KOPT-K1 (cell line): ENCODE results near the gene SPNS1.
"Not testable (repeated sequence)": the region's sequence is repeated elsewhere in the genome, so short reads cannot be mapped to it uniquely, and the experiment has no call there.

Experiments
- H3K27ac ChIP-seq: fragments of 200-600 bp; sonication (generic); 2 replicates; pipeline ENCODE4 v1.5.1; 2016; ENCODE audit warnings: antibody characterized with exemption, mild to moderate bottlenecking, low read depth, low read length; ENCODE audit not compliant: poor library complexity, severe bottlenecking
- H3K36me3 ChIP-seq: fragments of 200-600 bp; sonication (generic); 2 replicates; pipeline ENCODE4 v1.5.1; 2017; ENCODE audit warnings: antibody characterized with exemption, mild to moderate bottlenecking, low read length, moderate library complexity; ENCODE audit not compliant: insufficient read depth
- H3K9me3 ChIP-seq: fragments of 200-600 bp; sonication (generic); 2 replicates; pipeline ENCODE4 v1.5.1; 2017; ENCODE audit warnings: antibody characterized with exemption, low read length, mild to moderate bottlenecking; ENCODE audit not compliant: insufficient read depth, poor library complexity, severe bottlenecking

The SPNS1 gene

GRCh38 chr16:28998837-28999236, 24.3 kb downstream of the SPNS1 start:
- no peaks in the 10 kb centered on the region for H3K36me3 ChIP-seq
- H3K27ac ChIP-seq: peak overlapping the region; percentile 41
- no peaks in the 10 kb centered on the region for H3K9me3 ChIP-seq

DNA sequence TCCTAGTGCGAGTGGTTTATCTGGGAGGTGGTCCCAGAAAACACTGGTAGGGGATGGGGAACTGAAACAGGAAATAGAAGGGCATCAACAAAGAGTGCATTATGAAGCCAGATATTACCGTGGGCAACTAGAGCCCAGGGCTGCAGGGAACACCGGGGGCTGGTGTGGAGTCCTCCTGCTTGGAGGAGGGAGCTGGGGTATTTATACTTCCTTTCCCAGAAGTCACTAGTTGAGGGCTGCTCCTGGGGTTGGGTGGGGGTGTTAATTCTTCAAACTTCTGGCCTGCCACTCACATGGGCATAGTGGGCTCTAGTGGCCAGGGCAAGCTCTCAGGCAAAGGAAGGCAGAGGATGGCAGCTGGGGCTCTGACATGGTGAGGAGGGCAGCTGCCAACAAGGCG, 25.0 kb downstream of the SPNS1 start:
- no peaks in the 10 kb centered on the region for H3K36me3 ChIP-seq
- peak overlapping the region; percentile 41 for H3K27ac ChIP-seq
- no peaks in the 10 kb centered on the region for H3K9me3 ChIP-seq

DNA sequence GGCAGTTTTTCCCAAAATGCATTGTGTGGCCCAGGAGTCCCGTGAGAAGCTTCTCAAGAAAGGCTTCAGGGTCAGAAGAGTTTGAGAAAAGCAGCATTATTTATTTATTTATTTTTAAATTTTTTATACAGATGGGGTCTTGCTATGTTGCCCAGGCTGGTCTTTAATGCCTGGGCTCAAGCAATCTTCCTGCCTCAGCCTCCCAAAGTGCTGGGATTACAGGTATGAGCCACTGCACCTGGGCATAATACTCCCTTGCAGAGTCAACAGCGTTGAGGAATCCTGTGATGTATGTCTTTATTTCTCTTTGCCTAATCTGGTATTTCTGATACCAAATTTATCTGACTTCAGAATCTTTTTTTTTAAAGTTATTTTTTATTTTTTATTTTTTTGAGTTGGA, 25.4 kb downstream of the SPNS1 start:
- Histone ChIP-seq H3K9me3 (no peaks in the 10 kb centered on the region), H3K36me3 (no peaks in the 10 kb centered on the region), H3K27ac (peak overlapping the region; percentile 41)

GRCh38 chr16:29004496-29005139, 30.0 kb downstream of the SPNS1 start:
- not testable (repeated sequence) for H3K36me3 ChIP-seq, H3K9me3 ChIP-seq
- peak overlapping the region; percentile 9 for H3K27ac ChIP-seq

DNA sequence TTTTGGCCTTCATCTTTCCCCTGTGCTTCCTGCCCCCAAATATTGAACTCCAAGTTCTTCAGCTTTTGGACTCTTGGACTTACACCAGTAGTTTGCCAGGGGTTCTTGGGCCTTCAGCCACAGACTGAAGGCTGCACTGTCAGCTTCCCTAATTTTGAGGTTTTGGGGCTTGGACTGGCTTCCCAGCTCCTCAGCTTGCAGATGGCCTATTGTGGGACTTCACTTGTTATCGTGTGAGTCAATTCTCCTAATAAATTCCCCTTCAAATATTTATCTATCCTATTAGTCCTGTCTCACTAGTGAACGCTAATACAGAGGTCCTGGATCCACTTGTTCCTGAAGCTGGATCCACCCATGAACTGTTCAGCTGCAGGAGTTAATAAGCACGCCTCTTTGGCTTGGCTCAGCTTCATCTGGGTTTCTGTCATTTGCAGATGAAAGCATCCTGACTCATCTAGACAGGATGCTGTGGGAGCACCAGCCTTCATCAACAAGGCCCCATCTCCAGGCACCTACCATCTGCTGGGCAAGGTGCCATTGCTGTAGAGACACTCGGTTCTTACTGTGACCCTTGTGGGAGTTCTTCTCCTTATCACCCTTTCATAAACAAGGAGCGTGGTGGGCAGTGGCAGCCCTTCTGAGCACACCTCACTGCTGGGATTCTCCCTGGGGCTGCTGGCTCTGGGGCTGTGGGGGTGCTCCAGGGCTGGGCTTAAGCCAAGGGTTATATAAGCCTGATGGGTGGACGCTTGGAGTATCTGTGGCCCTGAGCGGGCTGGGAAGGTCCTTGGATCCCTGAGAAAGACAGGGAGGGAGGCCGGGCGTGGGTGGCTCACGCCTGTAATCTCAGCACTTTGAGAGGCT, 33.4 kb downstream of the SPNS1 start:
- Histone ChIP-seq H3K9me3 (no peaks in the 10 kb centered on the region), H3K27ac (peak overlapping the region; percentile 94), H3K36me3 (no peaks in the 10 kb centered on the region)

DNA sequence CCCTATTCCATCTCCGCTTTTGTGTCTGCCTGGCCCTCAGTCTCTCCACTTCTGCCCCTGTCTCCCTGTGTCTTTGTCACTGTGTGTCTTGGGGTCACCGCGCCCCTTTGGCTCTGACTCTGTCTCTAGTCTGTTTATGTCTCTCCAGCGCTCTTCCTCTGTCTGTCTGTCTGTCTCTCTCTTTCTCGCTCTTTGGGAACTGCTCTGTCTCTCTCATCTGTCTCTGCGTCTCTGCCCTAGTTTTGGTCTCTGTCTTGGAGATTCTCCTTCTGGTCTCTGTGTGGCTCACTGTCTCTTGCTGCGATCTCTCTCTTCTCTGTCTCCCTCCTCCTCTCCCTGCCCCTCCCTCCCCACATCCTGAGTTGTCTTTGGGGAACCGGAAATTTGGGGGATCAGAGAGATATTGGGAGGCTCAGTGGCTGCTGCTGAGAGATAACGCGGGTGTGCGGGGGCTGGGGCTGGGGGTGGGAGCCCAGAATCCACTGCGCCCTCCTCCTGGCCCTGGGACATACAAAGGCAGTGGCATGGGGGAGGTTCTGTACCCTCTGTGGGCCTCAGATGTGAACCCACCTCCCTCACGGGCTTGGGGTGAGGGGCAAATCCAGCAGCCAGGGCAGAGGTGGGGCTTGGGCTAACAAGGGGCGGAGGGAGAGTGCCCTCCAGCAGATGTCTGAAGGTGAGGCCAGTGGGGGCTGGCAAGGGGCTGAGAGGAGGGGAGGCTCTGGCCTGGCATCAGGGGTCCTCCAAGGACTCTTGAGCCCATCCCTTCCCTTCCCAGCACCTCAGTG, 34.7 kb downstream of the SPNS1 start:
- Histone ChIP-seq H3K36me3 (no peaks in the 10 kb centered on the region), H3K9me3 (no peaks in the 10 kb centered on the region), H3K27ac (peak overlapping the region; percentile 94)

- Histone ChIP-seq H3K27ac (peak overlapping the region; percentile 94), H3K36me3 (no peaks in the 10 kb centered on the region), H3K9me3 (no peaks in the 10 kb centered on the region)
Measured at GRCh38 chr16:29009838-29010166, 35.2 kb downstream of the SPNS1 start.

DNA sequence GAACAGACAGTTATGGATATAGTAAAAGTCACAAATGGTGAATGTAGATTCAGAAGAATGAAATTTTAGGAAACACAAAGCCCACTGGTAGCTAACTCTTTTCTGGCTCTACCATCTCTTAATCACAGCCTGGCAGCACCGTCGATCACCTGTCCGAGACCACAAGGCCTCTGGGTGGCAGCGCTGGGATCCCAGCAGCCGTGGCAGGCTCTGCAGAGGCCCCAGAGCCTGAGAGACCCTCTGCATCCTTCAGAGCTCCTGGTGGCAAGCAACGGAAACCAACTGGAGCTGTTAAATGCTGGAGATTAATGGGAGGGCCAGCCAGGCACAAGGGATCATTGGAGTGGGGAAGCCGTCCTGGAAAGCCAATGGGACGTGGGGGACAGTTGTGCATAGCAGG, 36.5 kb downstream of the SPNS1 start:
- no peaks in the 10 kb centered on the region for H3K36me3 ChIP-seq
- H3K9me3 ChIP-seq: no peaks in the 10 kb centered on the region
- H3K27ac ChIP-seq: peak overlapping the region; percentile 94

GRCh38 chr16:29011851-29012250, 37.3 kb downstream of the SPNS1 start:
- Histone ChIP-seq H3K36me3 (no peaks in the 10 kb centered on the region), H3K27ac (peak overlapping the region; percentile 94), H3K9me3 (no peaks in the 10 kb centered on the region)

DNA sequence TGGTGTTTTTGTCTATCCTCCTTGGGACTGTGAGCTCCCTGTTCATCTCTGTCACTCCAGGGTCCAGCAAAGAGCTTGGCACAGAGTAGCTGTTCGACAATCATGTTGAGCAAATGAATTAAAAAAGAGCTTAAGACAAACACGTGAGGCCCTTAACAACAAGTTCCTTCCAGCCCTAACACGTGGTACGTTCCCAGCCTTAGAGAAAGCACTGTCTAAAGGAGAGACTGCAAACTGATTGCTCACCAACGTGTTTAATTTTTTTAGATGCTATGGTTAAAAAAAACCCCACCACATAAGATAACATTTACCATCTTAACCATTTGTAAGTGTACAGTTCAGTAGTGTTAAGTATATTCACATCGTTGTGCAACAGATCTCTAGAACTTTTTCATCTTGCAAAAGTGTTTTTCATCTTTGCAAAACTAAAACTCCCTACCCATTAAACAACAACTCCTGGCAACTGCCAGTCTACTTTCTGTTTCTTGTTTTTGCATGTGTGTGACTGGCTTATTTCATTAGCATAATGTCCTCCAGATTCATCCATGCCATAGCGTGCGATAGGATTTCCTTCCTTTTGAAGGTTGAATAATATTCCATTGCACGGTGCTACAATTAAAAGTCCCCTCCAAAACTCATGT, 38.5 kb downstream of the SPNS1 start:
- no peaks in the 10 kb centered on the region for H3K36me3 ChIP-seq
- H3K27ac ChIP-seq: peak overlapping the region; percentile 94
- no peaks in the 10 kb centered on the region for H3K9me3 ChIP-seq

GRCh38 chr16:29014561-29015069, 40.0 kb downstream of the SPNS1 start:
- H3K27ac ChIP-seq: peak overlapping the region; percentile 94
- no peaks in the 10 kb centered on the region for H3K9me3 ChIP-seq
- no peaks in the 10 kb centered on the region for H3K36me3 ChIP-seq

DNA sequence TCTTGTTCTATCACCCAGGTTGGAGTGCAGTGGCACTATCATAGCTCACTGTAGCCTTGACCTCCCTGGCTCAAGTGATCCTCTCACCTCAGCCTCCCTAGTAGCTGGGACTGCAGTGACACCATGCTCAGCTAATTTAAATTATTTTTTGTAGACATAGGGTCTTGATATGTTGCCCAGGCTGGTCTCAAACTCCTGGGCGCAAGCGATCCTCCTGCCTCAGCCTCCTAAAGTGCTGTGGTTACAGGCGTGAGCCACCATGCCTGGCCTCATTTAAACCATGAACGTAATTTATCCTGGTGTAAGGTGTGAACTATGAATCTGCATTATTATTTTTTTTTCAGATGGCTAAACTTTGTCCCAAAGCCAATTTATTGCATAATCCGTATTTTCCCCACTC, 47.6 kb downstream of the SPNS1 start:
- Histone ChIP-seq H3K36me3 (no peaks in the 10 kb centered on the region), H3K9me3 (no peaks in the 10 kb centered on the region), H3K27ac (peak overlapping the region; percentile 98)

GRCh38 chr16:29023279-29024277, 49.0 kb downstream of the SPNS1 start:
- Histone ChIP-seq H3K9me3 (no peaks in the 10 kb centered on the region), H3K36me3 (no peaks in the 10 kb centered on the region), H3K27ac (peak overlapping the region; percentile 98)

GRCh38 chr16:29024278-29024677, 49.7 kb downstream of the SPNS1 start:
- Histone ChIP-seq H3K9me3 (no peaks in the 10 kb centered on the region), H3K36me3 (no peaks in the 10 kb centered on the region), H3K27ac (peak overlapping the region; percentile 98)
